Left forelimb (tissue), 1 donor: ENCODE results near the gene BCAR3.
"Not testable (repeated sequence)": the region's sequence is repeated elsewhere in the genome, so short reads cannot be mapped to it uniquely, and the experiment has no call there.

Source experiments
- DNase-seq: peaks from one replicate; pipeline ENCODE4 v3.0.0-alpha.2; 2018; ENCODE audit warnings: low spot score

The BCAR3 gene

DNA sequence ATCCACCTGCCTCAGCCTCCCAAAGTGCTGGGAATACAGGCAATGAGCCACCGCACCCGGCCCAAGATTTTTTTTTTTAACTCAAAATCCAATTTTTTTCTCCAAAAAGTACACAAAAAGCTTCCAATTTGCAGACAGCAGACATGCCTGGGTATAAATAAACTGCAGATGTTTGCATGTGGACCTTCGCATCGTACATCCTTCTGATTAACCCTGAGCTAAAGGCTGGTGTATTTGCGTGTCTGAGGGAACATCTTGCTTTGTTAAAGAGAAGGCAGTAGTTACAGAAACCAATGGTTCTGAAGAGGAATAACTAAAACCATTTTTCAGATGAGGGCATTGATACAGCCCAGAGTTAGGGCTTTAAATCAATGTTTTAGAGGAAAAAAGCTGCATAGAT, 12.7 kb downstream of the BCAR3 start:
- no peak for DNase-seq

DNA sequence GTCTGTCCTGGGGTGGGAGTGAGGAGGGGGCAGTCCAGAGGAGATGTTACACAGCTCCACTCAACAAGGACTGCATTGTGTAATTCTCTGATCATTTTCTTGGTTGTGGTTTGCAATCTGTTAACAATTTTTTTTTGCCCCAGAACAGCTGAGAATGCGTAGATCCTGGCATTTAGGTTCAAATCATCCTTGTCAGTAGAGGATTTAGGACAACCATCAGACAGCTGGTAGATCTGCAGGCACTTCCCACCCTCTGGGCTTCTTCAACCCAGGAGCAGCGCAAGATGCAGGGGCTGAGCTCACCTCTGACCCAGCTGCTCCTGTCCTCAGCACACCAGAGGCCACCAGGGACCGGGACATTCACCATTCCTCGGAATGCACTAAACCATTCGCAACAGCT, 13.5 kb downstream of the BCAR3 start:
- no peak for DNase-seq

- DNase-seq = no peak
Measured at GRCh38 chr1:93667642-93668041, 14.0 kb downstream of the BCAR3 start.

- no peak for DNase-seq
Measured at GRCh38 chr1:93666613-93667384, 14.8 kb downstream of the BCAR3 start.

DNA sequence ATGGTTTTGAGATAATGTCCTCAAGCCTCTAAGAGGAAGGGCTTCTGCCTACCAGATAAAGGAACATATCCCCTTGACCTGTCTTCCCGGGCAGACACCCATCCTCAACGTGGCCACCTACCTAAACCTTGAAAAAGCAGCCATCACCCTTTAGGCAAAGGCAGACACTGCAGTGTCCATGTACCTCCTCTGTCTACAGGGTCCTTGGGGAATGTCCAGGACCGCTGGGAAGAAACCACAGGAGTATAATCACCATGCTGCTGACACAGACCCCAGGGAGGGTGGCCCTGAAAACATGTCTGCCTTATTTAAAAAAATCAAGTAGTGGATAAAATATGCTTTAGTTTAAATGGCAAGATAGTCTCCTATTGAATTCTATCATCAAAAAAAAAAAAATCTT, 16.6 kb downstream of the BCAR3 start:
- no peak for DNase-seq

DNA sequence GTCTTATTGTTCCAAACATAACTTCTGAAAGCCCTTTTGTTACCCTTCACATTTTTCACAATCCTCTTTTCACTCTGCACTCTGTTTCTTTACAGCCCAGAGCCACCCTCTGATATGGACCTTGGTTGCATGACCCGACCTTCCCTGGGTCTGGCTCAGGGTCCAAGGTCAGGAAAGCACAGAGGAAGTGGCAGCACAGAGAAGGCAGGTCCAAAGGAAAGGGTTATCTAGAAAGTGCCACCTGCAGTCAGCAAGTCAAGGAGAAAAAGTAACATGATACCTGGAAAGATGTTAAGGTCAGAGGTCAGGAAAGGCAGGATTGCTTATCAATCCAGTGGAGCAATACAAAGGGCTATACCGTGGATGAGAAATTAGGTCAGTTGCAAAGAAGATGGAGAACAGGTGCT, 18.4 kb downstream of the BCAR3 start:
- DNase-seq = no peak

- no peak for DNase-seq
Measured at GRCh38 chr1:93662481-93663207, 19.0 kb downstream of the BCAR3 start.

GRCh38 chr1:93661829-93662474, 19.7 kb downstream of the BCAR3 start:
- no peak for DNase-seq

GRCh38 chr1:93661341-93661740, 20.3 kb downstream of the BCAR3 start:
- not testable (repeated sequence) for DNase-seq

- no peak for DNase-seq
Measured at GRCh38 chr1:93659822-93660503, 21.7 kb downstream of the BCAR3 start.

DNA sequence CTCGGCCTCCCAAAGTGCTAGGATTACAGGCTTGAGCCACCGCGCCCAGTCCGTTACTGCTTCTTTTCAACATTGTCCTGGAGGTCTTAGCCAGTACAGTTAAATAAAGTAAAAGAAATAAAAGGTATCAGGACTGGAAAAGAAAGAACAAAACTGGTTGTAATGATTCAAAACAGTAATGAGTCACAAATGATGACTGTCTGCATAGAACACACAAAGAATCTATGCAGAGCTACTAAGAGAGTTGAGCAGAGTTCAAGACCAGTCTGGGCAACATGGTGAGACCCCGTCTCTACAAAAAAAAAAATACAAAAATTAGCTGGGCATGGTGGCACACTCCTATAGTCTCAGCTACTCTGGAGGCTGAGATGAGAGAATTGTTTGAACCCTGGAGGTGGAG, 23.4 kb downstream of the BCAR3 start:
- DNase-seq = no peak

DNA sequence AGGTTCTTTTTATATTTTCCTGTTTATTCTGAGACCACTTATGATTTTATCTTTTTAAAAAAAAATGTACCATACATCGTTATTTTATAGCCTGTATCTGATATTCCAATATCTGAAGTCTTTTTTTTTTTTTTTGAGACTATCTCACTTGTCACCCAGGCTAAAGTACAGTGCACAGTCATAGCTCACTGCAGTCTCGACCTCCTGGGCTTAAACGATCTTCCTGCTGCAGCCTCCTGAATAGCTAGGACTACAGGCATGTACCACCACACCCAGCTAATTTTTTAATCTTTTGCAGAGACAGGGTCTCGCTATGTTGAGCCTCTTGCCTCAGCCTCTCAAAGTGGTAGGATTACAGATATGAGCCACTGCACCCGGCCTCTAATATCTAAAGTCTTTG, 25.1 kb downstream of the BCAR3 start:
- DNase-seq = no peak

GRCh38 chr1:93653656-93654055, 28.0 kb downstream of the BCAR3 start:
- DNase-seq = no peak

DNA sequence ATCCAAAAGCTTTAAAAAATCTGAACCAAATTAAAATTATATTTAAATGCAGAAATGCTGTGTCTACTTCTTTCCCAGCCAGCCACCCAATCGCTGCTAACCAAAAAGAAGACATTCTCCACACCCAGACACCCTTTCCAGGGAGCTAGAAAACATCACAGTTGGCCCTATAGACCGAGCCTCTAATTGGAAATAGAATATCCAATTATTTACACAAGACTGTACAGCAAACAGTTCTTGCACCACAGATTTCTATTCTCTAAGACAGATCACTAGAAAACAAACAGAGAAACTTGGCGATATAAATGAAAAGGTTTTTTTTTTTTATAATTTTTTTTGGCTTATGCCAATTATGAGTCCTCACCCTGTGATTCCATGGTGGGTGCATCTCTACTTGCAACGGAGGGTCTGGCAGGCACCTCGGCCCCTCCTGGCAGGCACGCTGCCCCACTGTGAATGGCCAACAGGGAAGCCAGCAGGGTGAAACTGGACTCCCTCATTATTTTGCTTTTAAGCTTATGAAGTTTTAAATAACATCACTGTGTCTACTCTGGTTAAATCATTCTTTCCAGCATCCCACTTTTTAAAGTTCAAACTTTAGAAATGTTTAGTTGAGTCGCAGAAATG, 29.2 kb downstream of the BCAR3 start:
- DNase-seq = no peak

DNA sequence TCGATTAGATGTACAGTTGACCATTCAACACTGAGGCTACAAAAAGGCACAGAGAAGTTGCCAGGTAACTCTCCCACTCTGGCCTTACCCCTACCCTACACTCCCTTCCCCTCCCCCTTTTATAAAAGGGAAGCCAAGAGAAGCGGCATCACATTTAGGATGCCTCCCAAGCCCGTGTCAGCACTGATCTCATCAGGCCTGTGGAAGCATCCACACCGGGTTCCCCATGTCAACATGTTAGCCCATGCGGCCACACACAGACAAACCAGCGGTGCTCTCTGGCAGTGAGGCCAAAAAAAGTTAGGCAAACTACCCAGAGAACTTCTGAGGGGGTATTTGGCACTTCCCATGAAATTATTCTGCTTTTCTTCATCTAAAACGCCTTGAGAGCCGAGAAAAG, 29.9 kb downstream of the BCAR3 start:
- DNase-seq = no peak

GRCh38 chr1:93650159-93650558, 31.5 kb downstream of the BCAR3 start:
- not testable (repeated sequence) for DNase-seq

GRCh38 chr1:93649231-93649630, 32.4 kb downstream of the BCAR3 start:
- DNase-seq = no peak

DNA sequence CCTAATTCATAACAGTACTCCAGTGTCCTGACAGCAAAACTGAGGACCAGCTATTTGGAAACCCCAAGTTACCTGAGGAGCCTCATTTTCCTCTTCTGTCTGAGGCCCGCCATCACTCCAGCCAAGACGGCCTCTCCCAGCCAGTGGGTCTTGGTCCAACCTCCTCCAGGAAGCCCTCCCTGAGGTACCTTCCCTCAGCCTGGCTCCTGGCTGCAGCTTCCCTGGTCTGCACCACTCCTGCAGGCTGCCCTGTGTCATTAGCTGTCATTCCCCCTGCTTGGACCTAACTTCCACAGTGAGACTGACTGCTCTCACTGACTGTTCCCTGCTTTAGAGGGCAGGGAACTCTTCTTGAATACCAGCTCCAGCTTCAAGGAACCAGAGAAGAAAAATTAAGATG, 33.0 kb downstream of the BCAR3 start:
- no peak for DNase-seq

DNA sequence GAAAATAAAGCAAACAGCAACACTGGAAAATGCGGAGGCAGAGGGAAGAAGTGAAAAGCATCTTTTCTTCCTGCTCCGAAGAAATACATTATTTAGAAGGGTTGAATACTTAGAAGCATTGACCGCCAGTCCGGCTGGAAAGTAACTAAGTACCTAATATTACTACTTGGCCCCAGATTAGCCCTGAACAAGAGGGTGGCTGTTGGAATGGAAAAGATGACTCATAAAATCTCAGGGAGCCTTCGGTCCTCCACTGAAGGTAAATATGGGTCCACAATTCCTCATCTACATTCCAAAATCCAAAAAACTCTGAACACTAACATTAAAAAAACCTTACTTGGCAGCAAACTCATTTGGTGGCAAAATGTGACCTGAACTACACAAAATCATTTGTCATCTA, 40.1 kb downstream of the BCAR3 start:
- DNase-seq = no peak

GRCh38 chr1:93640656-93641440, 40.8 kb downstream of the BCAR3 start:
- DNase-seq = no peak

DNA sequence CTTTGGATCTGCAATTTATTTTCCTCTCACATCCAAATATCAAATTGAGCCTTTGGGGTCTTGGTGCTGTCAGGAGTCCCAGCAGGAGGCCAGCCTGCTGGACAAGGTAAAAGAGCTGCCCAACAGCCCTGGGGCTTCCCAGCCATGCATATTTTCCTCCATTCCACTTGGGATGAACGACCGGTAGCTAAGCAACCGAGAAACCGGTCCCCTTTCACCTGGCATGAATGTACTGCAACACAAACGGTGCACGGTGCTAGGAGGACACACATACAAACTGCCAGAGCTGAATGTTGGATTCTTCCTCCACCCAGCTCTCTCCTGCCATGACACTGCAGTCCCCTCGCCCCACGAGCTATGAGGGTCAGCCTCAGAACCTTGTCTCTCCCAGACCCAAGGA, 42.7 kb downstream of the BCAR3 start:
- DNase-seq = no peak
